Tongue (tissue), 2 donors: ENCODE results near the gene CRKL. TPM values are rescaled to one million over a fixed set of nuclear protein-coding genes. Genes with fewer than 3 reads are reported as not detected.
"Not testable (repeated sequence)": the region's sequence is repeated elsewhere in the genome, so short reads cannot be mapped to it uniquely, and the experiment has no call there.

Experiments
- DNase-seq: peaks from one replicate; pipeline ENCODE4 v3.0.0-alpha.2; 2015
- total RNA-seq: library from RNA; depleted of rRNA; stranded (reverse); fragments of >200 nt; gene quantifications from one replicate; pipeline ENCODE4 v1.2.3, GENCODE V29; 2014

CRKL gene
- total RNA-seq, 1 donor from 2014 or later, result 69.5 TPM

GRCh38 chr22:20967697-20968211 lies 50.5 kb downstream of the CRKL start:
- no peak for DNase-seq

- no peak for DNase-seq
Measured at GRCh38 chr22:20968281-20968977, 51.2 kb downstream of the CRKL start.

GRCh38 chr22:20970939-20971657 lies 53.9 kb downstream of the CRKL start:
- DNase-seq, result no peak

DNA sequence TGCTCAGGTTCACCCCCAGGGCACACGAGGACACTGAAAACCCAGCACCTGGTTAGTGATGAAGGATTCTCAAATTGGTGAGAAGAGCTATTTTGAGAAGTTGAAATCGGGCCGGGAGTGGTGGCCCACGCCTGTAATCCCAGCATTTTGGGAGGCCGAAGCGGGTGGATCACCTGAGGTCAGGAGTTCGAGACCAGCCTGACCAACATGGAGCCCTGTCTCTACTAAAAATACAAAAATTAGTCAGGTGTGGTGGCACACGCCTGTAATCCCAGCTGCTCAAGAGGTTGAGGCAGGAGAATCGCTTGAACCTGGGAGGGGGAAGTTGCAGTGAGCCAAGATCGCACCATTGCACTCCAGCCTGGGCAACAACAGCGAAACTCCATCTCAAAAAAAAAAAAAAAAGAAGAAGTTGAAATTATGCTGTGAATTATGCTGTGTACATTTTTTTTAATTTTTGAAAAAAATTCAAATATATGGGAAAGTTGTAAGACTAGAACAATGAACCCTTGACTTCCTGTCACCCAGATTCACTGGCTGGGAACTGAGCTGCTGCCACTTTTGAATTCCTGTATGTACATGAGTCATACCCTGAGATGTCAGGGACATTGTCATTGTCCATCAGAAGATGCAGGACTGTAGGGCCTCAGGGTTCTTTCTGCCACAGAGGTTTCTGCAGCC lies 54.9 kb downstream of the CRKL start:
- not testable (repeated sequence) for DNase-seq

DNA sequence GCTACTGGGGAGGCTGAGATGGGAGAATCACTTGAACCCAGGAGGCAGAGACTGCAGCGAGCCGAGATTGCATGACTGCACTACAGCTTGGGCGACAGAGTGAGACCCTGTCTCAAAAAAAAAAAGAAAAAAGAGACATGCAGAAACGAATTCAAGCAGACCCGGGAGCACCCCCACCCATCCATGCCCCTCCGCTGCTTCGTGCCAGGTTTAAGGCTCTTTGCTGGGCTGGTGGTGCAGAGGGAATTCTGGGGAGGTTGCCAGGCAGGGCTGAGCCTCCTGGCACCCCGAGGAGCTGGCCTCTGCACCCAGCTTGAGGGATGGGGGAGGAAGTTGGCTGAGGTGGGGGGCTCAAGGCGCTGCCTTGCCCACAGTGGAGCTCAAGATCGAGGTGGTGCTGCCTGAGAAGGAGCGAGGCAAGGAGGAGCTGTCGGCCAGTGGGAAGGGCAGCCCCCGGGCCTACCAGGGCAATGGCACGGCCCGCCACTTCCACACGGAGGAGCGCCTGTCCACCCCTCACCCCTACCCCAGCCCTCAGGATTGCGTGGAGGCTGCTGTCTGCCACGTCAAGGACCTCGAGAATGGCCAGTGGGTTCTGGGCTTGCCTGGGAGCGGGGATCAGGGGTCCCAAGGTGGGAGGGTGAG lies 55.8 kb downstream of the CRKL start:
- no peak for DNase-seq

GRCh38 chr22:20973634-20974286 lies 56.6 kb downstream of the CRKL start:
- no peak for DNase-seq

DNA sequence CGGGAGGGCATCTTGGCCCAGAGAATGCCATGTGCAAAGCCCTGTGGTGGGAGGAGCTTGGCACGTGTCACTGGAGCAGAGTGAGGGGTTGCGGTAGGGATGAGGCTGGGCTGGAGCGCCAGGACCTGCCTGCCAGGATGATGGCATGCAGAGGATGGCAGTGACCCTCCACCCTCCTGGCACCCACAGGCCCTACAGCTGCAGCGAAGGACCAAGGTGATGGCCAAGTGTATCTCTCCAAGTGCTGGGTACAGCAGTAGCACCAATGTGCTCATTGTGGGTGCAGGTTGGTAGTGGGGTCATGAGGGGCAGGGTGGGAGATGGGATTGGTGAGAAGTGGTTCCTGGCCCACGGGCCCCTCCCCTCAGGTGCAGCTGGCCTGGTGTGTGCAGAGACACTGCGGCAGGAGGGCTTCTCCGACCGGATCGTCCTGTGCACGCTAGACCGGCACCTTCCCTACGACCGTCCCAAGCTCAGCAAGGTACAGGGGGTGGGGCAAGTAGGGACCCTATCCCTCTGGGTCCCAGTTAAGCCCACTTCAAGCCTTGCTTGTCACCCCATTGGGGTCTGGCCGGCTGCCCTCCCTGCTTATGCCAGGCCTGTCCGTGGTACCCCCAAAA lies 57.2 kb downstream of the CRKL start:
- DNase-seq, result no peak

GRCh38 chr22:20975541-20976290 lies 58.5 kb downstream of the CRKL start:
- DNase-seq, result no peak

- DNase-seq, result no peak
Measured at GRCh38 chr22:20976291-20976877, 59.2 kb downstream of the CRKL start.

DNA sequence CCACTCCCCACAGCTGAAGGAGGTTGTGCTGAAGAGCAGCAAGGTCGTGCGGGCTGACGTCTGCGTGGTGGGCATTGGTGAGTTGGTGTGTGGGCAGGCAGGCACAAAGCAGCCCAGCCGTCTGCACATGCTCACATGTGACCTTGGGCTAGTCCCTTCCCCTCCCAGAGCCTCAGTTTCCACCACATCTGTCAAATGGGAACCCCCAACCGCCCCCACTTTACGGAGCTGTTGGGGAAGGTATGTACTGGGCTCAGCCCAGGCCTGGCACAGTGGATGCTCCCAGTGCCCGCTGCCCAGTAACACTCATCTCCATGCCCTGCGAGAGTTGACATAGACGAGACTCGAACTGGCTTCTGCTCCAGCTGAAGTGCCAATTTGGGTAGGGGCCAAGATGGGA lies 59.8 kb downstream of the CRKL start:
- DNase-seq, result no peak

DNA sequence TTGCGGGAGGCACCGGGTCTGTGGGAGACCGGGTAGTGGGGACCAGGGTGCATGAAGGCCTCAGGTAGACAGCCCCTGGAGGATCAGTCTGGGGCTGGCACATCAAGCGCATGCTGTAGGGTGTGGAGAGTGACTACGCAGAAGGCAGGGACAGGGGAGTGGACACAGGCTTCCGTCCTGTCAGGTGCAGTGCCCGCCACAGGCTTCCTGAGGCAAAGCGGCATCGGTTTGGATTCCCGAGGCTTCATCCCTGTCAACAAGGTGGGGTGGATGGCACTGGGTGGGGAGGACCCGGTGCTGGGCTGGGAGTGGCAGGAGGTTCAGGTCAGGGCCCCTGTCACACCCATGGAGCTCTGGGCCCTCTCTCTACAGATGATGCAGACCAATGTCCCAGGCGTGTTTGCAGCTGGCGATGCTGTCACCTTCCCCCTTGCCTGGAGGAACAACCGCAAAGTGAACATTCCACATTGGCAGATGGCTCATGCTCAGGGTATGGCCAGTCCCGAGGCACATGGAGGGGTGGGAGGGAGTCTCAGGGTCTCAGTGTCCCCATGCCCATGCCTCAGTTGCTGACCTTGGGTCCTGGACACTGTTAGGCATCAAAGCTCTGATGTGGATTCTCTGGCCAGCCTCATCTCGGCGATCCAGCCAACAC lies 60.4 kb downstream of the CRKL start:
- no peak for DNase-seq

GRCh38 chr22:20978419-20978818 lies 61.2 kb downstream of the CRKL start:
- no peak for DNase-seq

GRCh38 chr22:20979243-20979809 lies 62.1 kb downstream of the CRKL start:
- peak; percentile 77 for DNase-seq

- no peak for DNase-seq
Measured at GRCh38 chr22:20979940-20980453, 62.8 kb downstream of the CRKL start.

DNA sequence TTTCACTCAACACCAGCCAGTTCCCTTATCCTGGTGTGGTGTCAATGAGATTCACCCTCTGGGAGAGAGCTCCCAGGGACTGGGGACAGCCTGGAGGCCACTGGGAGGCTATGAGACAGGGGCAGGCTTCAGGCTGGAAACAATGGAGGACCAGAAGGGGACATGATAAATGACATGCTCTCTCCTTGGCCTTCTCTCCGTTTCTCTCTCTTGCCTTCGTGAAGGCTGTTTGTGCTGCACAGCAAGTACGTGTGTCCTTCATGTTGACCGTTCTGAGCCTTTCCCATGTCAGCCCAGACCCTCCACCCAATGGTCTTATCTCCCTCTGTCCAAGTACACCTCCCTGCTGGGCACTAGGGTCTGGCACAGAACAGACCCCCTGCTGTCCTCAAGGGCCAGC lies 63.3 kb downstream of the CRKL start:
- DNase-seq, result no peak

DNA sequence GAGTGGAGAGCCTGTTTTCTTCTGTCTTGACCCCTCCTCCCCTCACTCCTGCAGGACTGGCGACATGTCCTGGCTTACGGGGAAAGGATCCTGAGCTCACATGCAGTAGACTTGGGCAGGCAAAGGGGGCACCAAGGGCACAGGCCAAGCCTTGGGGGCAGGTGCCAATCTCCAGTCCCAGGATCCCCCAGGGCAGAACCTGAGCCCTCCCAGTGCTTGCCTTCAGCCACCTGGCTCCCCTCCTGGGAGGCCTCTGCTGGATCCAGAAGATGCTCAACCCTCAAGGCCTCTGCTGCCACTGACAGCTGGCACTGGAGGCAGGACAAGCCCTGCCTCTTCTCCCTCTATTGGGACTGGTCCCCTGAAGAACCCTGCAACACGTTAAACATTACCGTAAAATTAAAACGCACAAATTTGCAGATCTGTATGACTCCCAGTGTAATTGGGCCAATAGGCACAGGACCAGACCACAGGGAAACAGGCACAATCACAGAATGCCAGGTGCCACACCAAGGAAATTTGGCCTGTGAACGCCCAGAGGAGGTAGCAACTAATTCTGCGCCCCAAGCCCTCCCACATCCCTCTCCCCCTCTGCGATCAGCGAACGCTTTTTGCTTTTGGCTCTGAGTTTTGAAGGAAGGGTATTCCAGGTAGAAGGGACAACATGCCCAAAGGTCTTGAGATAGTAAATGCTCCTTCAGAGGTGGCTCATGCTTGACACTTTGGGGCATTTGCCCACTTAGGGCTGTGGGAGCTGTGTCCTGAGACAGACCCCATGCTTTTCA lies 63.9 kb downstream of the CRKL start:
- no peak for DNase-seq

DNA sequence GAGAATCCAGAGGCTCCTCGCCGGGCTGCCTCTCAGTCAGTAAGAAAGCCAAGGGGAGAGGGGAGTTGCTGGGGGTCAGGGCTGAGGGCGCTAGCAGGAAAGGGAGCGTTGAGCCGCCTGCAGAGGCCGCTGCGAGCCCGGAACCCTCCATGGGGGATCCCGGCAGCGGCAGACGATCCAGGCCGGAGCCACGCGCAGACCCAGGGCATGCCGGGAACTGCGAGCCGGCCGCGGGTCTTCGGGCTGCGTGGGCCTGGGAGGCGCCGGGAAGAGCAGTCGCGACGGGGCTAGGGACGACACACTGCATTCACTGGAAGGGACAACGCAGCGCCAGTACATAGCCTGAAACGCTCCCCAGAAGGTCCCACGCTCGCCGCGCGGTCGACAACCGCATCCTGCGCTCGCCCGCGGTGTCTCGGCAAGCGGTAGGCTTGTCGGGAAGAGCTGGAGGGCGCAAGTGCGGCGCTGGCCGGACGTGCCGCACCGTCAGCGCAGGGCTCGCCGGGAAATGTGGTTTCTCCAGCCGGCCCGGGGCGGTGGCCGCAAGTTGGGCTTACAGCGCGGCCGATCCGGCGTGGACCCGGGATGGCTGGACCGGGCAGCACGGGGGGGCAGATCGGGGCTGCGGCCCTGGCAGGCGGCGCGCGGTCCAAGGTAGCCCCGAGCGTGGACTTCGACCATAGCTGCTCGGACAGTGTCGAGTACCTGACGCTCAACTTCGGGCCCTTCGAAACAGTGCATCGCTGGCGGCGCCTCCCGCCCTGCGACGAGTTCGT lies 64.8 kb downstream of the CRKL start, which contains the start of gene LZTR1:
LZTR1 (plus strand) TSS at position 511 of the 776 bp plus-strand sequence; CDS start at position 586, 75 bp downstream.
- DNase-seq, result peak; percentile 91

- DNase-seq, result no peak
Measured at GRCh38 chr22:20982563-20982882, 65.3 kb downstream of the CRKL start.
